Stimulated activated CD8-positive, alpha-beta memory T cell treated with anti-CD3 and anti-CD28 coated beads, Interleukin-4, amount 100 ng/mL, for 48 hours (primary cell): ENCODE results near the gene KBTBD12.
"Not testable (repeated sequence)": the region's sequence is repeated elsewhere in the genome, so short reads cannot be mapped to it uniquely, and the experiment has no call there.

Experiments used
- DNase-seq: peaks from one replicate; pipeline ENCODE4 v3.0.0-alpha.2; 2020

Gene KBTBD12

GRCh38 chr3:127915115-127915936 lies at the start of gene KBTBD12:
Gene KBTBD12 (plus strand): TSS chr3:127915232. CDS start chr3:127923062, 7,830 bp downstream.
- DNase-seq: no peak

- no peak for DNase-seq
Measured at GRCh38 chr3:127865941-127866340, 49.1 kb upstream of the KBTBD12 start.

DNA sequence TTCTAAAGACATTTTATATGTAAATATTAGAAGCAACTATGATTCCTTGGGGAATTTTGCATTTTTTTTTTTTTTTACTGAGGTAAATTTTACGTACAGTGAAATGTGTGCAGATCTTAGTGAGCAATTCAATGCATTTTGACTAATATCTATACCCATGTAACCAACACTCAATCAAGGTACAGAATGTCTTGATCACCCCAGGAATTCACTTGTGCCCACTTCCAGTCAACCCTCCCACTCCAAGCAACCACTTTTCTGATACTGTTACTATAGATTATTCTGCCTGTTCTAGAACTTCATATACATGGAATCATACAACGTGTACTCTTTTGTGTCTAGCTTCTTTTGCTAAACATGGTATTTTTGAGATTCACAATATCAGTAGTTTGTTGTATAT lies 47.6 kb upstream of the KBTBD12 start:
- DNase-seq: no peak

DNA sequence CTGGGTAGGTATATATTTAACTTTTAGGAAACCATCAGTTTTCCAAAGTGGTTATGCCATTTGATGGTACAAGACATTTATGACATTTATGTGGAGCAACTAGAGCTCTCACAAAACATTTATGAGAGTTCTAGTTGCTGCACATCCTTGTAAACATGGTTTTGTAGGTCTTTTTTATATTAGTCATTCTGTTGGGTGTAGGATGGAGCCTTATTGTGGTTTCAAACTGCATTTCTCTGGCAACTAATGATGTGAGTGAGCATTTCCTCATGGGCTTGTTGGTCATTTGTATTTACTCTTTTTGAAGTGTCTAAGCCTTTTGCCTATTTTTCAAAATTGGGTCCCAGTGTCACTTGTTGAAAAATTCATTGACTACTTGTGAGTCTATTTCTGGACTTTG lies 47.0 kb upstream of the KBTBD12 start:
- no peak for DNase-seq

- no peak for DNase-seq
Measured at GRCh38 chr3:127870156-127870555, 44.9 kb upstream of the KBTBD12 start.

GRCh38 chr3:127874097-127874496 lies 40.9 kb upstream of the KBTBD12 start:
- not testable (repeated sequence) for DNase-seq

- no peak for DNase-seq
Measured at GRCh38 chr3:127881586-127881985, 33.4 kb upstream of the KBTBD12 start.

GRCh38 chr3:127884041-127884440 lies 31.0 kb upstream of the KBTBD12 start:
- no peak for DNase-seq

DNA sequence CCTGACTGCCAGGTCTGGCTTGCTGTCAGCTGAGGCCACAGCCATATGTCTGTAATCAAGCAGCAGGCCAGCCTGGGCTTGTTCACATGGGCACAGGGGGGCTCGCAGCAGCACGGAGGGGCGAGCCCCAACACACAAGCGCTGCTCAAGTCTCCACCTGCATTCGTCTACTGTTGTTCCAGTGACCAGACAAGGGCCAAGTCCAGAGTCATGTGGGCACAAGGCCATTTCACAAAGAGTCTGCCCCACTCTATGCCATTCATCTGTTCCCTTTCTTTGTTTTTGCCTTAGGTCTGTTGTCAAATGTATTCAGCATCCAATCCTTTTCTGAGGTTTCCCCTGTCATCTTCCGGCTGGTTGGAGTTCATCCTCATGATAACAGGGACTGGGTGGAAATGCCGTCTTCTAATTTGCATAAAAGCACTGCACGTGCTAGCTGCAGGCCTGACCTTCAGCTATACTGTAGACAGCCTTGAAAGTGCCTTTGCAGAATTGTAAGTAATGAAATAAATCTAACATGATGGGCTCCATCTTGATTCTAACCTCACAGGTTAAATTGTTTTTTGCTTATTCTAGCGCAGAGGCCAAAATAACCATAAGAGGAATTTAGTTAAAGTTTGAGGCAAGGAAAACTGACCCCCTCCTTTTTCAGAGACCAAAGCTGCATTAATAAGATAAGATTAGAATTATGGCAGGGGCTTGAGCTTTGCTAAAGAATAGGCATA lies 28.6 kb upstream of the KBTBD12 start:
- no peak for DNase-seq

GRCh38 chr3:127886956-127887231 lies 28.1 kb upstream of the KBTBD12 start:
- no peak for DNase-seq

- DNase-seq: no peak
Measured at GRCh38 chr3:127887321-127887720, 27.7 kb upstream of the KBTBD12 start.

- DNase-seq: no peak
Measured at GRCh38 chr3:127888156-127888555, 26.9 kb upstream of the KBTBD12 start.

GRCh38 chr3:127888564-127889107 lies 26.4 kb upstream of the KBTBD12 start:
- no peak for DNase-seq

DNA sequence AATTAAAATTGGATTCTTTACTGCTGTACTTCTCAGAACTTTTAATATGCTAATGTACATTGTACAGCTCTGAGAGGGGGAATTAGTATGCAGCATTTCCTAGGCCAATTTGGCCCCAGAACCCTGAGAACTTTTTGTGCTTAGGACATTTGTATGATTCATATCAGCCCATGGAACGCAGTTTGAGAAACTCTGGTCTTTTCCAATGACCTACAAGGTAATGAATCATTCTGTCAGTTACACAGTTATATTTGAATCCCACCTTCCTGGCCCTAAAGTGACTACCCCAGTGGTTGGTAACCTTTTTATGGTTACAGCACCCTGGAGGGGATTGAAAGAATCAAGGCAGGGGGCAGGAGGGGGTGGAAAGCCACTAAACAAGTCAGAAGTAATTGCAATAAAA lies 25.6 kb upstream of the KBTBD12 start:
- no peak for DNase-seq

DNA sequence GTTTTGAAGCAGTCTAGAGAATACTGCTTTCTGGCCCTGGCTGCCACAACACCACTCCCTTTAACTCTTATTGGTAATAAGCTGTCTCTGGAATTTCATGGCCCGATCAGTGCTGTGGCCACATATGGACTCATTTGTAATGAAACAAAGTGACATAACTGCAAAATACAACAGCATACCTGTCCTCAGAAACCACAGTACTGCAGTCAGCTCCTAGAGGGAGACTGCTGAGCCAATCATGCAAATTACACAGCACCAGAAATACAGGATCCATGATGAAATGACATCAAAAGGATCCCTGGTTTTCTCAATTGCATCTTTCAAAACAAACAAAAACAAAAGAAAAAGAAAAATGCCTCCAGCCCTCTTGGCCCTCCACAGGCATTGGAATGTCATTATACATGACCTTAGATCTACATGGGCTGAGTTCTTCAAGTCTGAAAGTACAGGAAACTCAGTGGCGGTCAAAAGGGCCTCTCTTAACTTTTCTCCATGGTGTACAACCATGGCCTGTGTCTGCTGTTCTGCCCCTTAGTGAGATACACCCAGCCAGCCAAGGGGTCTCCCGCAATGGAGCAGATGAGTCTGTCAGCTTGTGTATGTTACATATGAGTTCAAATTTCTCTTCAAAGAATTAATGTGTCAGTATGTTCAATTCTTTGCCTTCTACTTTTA lies 24.9 kb upstream of the KBTBD12 start:
- no peak for DNase-seq

GRCh38 chr3:127890651-127891290 lies 24.3 kb upstream of the KBTBD12 start:
- DNase-seq: peak; percentile 47

DNA sequence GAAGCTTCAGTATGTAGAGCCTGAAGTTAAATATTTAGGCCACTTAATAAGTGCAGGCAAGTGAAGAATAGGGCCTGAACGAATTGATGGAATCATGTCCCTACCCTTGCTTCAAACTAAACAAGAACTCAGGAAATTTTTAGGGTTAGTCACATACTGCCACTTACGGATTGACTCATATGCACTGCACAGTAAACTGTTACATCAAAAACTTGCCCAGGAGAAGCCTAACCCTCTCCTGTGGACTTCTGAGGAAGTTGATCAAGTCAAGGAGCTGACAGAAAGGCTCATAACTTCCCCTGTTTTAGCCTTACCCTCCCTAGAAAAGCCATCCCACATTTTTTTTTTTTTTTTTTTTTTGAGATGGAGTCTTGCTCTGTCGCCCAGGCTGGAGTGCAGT lies 20.6 kb upstream of the KBTBD12 start:
- no peak for DNase-seq

- no peak for DNase-seq
Measured at GRCh38 chr3:127899200-127899599, 15.8 kb upstream of the KBTBD12 start.

DNA sequence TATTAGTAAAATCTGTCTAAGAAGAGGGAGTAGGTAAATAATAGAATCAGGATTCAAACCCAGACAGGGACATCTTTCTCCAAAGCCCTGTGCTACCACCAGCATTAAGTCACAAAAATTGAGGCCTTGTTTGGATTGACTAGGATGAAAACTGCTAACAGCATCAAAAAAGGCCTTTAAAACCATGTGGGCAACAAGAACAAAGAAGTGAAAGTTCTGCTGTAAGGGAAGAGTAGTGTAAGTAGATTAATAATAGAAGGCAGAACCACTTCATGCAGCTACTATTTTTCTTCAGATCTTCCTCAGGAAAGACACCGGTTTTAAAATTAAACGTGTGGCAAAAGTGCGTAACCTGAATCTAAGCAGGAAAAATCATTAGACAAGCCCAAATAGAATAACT lies 15.3 kb upstream of the KBTBD12 start:
- DNase-seq: no peak

DNA sequence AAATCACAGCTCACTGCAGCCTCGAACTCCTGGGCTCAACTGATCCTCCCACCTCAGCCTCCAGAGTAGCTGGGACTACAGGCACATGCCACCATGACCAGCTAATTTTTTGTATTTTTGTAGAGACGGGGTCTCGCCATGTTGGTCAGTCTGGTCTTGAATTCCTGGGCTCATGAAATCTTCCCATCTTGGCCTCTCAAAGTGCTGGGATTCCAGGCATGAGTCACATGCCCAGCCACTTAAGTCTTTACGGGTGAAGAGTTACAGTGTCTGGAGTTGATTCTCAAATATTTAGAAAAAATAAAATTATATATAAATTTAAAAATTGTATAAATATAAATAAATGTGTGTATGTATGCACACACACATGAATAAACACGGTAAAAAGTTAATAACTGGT lies 14.5 kb upstream of the KBTBD12 start:
- DNase-seq: no peak

GRCh38 chr3:127902486-127902885 lies 12.5 kb upstream of the KBTBD12 start:
- no peak for DNase-seq

- no peak for DNase-seq
Measured at GRCh38 chr3:127903611-127904375, 11.2 kb upstream of the KBTBD12 start.
